ENCODE measurements around the gene CXCR4. TPM values are rescaled to one million over a fixed set of nuclear protein-coding genes. Genes with fewer than 3 reads are reported as not detected.

Gene CXCR4
- total RNA-seq, 1 donor from 2014 or later: 29.2 TPM

- H3K36me3 ChIP-seq (ENCODE audit: control insufficient read depth in 3 of 3, insufficient read depth in 3 of 3, low read length in 3 of 3): no peaks in the 10 kb centered on the region
- peak overlapping the region; percentile 54 to 76 (median 68) for H3K4me3 ChIP-seq (ENCODE audit: low read length in 3 of 3)
- peak overlapping the region in 2 of 3 donors; percentile 45 to 65 for H3K9ac ChIP-seq (ENCODE audit: low read depth in 1 of 3, low read length in 3 of 3)
- no peaks in the 10 kb centered on the region for H3K9me3 ChIP-seq (ENCODE audit: control insufficient read depth in 3 of 3, low read length in 3 of 3)
- H3K4me1 ChIP-seq (ENCODE audit: control insufficient read depth in 3 of 3, insufficient read depth in 3 of 3, low read length in 3 of 3): peaks cover 23 to 33% (median 26%) of the 10 kb centered on the region in 3 donors
- peaks cover 27 to 59% (median 54%) of the 10 kb centered on the region in 3 donors for H3K27me3 ChIP-seq (ENCODE audit: control insufficient read depth in 3 of 3, insufficient read depth in 3 of 3, low read length in 3 of 3)
- H3K27ac ChIP-seq (ENCODE audit: low read depth, low read length): peak overlapping the region; percentile 58
These were observed 1.7 kb downstream of the CXCR4 start for GRCh38 chr2:136116151-136116812.

GRCh38 chr2:136115183-136115761, 2.7 kb downstream of the CXCR4 start:
- H3K36me3 ChIP-seq (ENCODE audit: control insufficient read depth in 3 of 3, insufficient read depth in 3 of 3, low read length in 3 of 3): no peaks in the 10 kb centered on the region
- peak overlapping the region in 1 of 3 donors; percentile 23 for H3K4me3 ChIP-seq (ENCODE audit: low read length in 3 of 3)

GRCh38 chr2:136114382-136114781, 3.6 kb downstream of the CXCR4 start:
- no peak overlapping the region for H3K27ac ChIP-seq (ENCODE audit: low read depth, low read length)
- H3K9ac ChIP-seq (ENCODE audit: low read depth in 1 of 3, low read length in 3 of 3): no peak overlapping the region

More at GRCh38 chr2:136115183-136115761, 2.7 kb downstream of the CXCR4 start:
- Histone ChIP-seq H3K9me3 (ENCODE audit: control insufficient read depth in 3 of 3, low read length in 3 of 3) (no peaks in the 10 kb centered on the region), H3K4me1 (ENCODE audit: control insufficient read depth in 3 of 3, insufficient read depth in 3 of 3, low read length in 3 of 3) (peaks cover 23 to 33% (median 26%) of the 10 kb centered on the region in 3 donors), H3K27ac (ENCODE audit: low read depth, low read length) (no peak overlapping the region), H3K27me3 (ENCODE audit: control insufficient read depth in 3 of 3, insufficient read depth in 3 of 3, low read length in 3 of 3) (peaks cover 27 to 53% (median 52%) of the 10 kb centered on the region in 3 donors), H3K9ac (ENCODE audit: low read depth in 1 of 3, low read length in 3 of 3) (no peak overlapping the region)

GRCh38 chr2:136113209-136113971, 4.6 kb downstream of the CXCR4 start:
- H3K4me1 ChIP-seq (ENCODE audit: control insufficient read depth in 3 of 3, insufficient read depth in 3 of 3, low read length in 3 of 3): peaks cover 11 to 24% (median 18%) of the 10 kb centered on the region in 3 donors
- H3K36me3 ChIP-seq (ENCODE audit: control insufficient read depth in 3 of 3, insufficient read depth in 3 of 3, low read length in 3 of 3): no peaks in the 10 kb centered on the region
- peaks cover 19 to 40% (median 37%) of the 10 kb centered on the region in 3 donors for H3K27me3 ChIP-seq (ENCODE audit: control insufficient read depth in 3 of 3, insufficient read depth in 3 of 3, low read length in 3 of 3)
- H3K9ac ChIP-seq (ENCODE audit: low read depth in 1 of 3, low read length in 3 of 3): no peak overlapping the region
- H3K4me3 ChIP-seq (ENCODE audit: low read length in 3 of 3): no peak overlapping the region
- H3K9me3 ChIP-seq (ENCODE audit: control insufficient read depth in 3 of 3, low read length in 3 of 3): no peaks in the 10 kb centered on the region
- H3K27ac ChIP-seq (ENCODE audit: low read depth, low read length): no peak overlapping the region

More at GRCh38 chr2:136114382-136114781, 3.6 kb downstream of the CXCR4 start:
- Histone ChIP-seq H3K27me3 (ENCODE audit: control insufficient read depth in 3 of 3, insufficient read depth in 3 of 3, low read length in 3 of 3) (peaks cover 22 to 49% (median 46%) of the 10 kb centered on the region in 3 donors), H3K4me3 (ENCODE audit: low read length in 3 of 3) (no peak overlapping the region), H3K36me3 (ENCODE audit: control insufficient read depth in 3 of 3, insufficient read depth in 3 of 3, low read length in 3 of 3) (no peaks in the 10 kb centered on the region), H3K4me1 (ENCODE audit: control insufficient read depth in 3 of 3, insufficient read depth in 3 of 3, low read length in 3 of 3) (peaks cover 19 to 31% (median 24%) of the 10 kb centered on the region in 3 donors), H3K9me3 (ENCODE audit: control insufficient read depth in 3 of 3, low read length in 3 of 3) (no peaks in the 10 kb centered on the region)

GRCh38 chr2:136112317-136113208, 5.4 kb downstream of the CXCR4 start:
- Histone ChIP-seq H3K27ac (ENCODE audit: low read depth, low read length) (no peak overlapping the region), H3K9me3 (ENCODE audit: control insufficient read depth in 3 of 3, low read length in 3 of 3) (no peaks in the 10 kb centered on the region), H3K27me3 (ENCODE audit: control insufficient read depth in 3 of 3, insufficient read depth in 3 of 3, low read length in 3 of 3) (peaks cover 17 to 38% (median 35%) of the 10 kb centered on the region in 3 donors)

GRCh38 chr2:136111711-136112110, 6.2 kb downstream of the CXCR4 start:
- no peak overlapping the region for H3K27ac ChIP-seq (ENCODE audit: low read depth, low read length)
- peaks cover 3 to 13% (median 6%) of the 10 kb centered on the region in 3 donors for H3K4me1 ChIP-seq (ENCODE audit: control insufficient read depth in 3 of 3, insufficient read depth in 3 of 3, low read length in 3 of 3)
- no peak overlapping the region for H3K4me3 ChIP-seq (ENCODE audit: low read length in 3 of 3)
- no peak overlapping the region for H3K9ac ChIP-seq (ENCODE audit: low read depth in 1 of 3, low read length in 3 of 3)
- peaks cover 15 to 35% (median 27%) of the 10 kb centered on the region in 3 donors for H3K27me3 ChIP-seq (ENCODE audit: control insufficient read depth in 3 of 3, insufficient read depth in 3 of 3, low read length in 3 of 3)
- H3K9me3 ChIP-seq (ENCODE audit: control insufficient read depth in 3 of 3, low read length in 3 of 3): no peaks in the 10 kb centered on the region
- no peaks in the 10 kb centered on the region for H3K36me3 ChIP-seq (ENCODE audit: control insufficient read depth in 3 of 3, insufficient read depth in 3 of 3, low read length in 3 of 3)

More at GRCh38 chr2:136112317-136113208, 5.4 kb downstream of the CXCR4 start:
- Histone ChIP-seq H3K36me3 (ENCODE audit: control insufficient read depth in 3 of 3, insufficient read depth in 3 of 3, low read length in 3 of 3) (no peaks in the 10 kb centered on the region), H3K4me1 (ENCODE audit: control insufficient read depth in 3 of 3, insufficient read depth in 3 of 3, low read length in 3 of 3) (peaks cover 9 to 21% (median 15%) of the 10 kb centered on the region in 3 donors), H3K4me3 (ENCODE audit: low read length in 3 of 3) (no peak overlapping the region), H3K9ac (ENCODE audit: low read depth in 1 of 3, low read length in 3 of 3) (no peak overlapping the region)

GRCh38 chr2:136110526-136110925, 7.4 kb downstream of the CXCR4 start:
- no peaks in the 10 kb centered on the region for H3K9me3 ChIP-seq (ENCODE audit: control insufficient read depth in 3 of 3, low read length in 3 of 3)
- H3K36me3 ChIP-seq (ENCODE audit: control insufficient read depth in 3 of 3, insufficient read depth in 3 of 3, low read length in 3 of 3): no peaks in the 10 kb centered on the region
- peaks cover 7 to 29% (median 18%) of the 10 kb centered on the region in 3 donors for H3K27me3 ChIP-seq (ENCODE audit: control insufficient read depth in 3 of 3, insufficient read depth in 3 of 3, low read length in 3 of 3)
- H3K4me1 ChIP-seq (ENCODE audit: control insufficient read depth in 3 of 3, insufficient read depth in 3 of 3, low read length in 3 of 3): peaks cover 0 to 7% (median 0%) of the 10 kb centered on the region in 3 donors
- no peak overlapping the region for H3K9ac ChIP-seq (ENCODE audit: low read depth in 1 of 3, low read length in 3 of 3)
- no peak overlapping the region for H3K27ac ChIP-seq (ENCODE audit: low read depth, low read length)
- no peak overlapping the region for H3K4me3 ChIP-seq (ENCODE audit: low read length in 3 of 3)

GRCh38 chr2:136108463-136108862, 9.5 kb downstream of the CXCR4 start:
- no peak overlapping the region for H3K4me3 ChIP-seq (ENCODE audit: low read length in 3 of 3)
- no peaks in the 10 kb centered on the region for H3K36me3 ChIP-seq (ENCODE audit: control insufficient read depth in 3 of 3, insufficient read depth in 3 of 3, low read length in 3 of 3)
- H3K9ac ChIP-seq (ENCODE audit: low read depth in 1 of 3, low read length in 3 of 3): no peak overlapping the region
- H3K27me3 ChIP-seq (ENCODE audit: control insufficient read depth in 3 of 3, insufficient read depth in 3 of 3, low read length in 3 of 3): peaks cover 0 to 12% (median 7%) of the 10 kb centered on the region in 3 donors
- no peaks in the 10 kb centered on the region for H3K4me1 ChIP-seq (ENCODE audit: control insufficient read depth in 3 of 3, insufficient read depth in 3 of 3, low read length in 3 of 3)
- no peaks in the 10 kb centered on the region for H3K9me3 ChIP-seq (ENCODE audit: control insufficient read depth in 3 of 3, low read length in 3 of 3)
- no peak overlapping the region for H3K27ac ChIP-seq (ENCODE audit: low read depth, low read length)

Data from skeletal muscle tissue (tissue), 4 donors.